Dedifferentiated amniotic fluid mesenchymal stem cell (primary cell): Measurements from ENCODE around the gene GPX7.

Experiments
- DNase-seq: peaks from one replicate; pipeline ENCODE4 v3.0.0-alpha.2; 2016; ENCODE audit errors: extremely low spot score

The GPX7 gene

DNA sequence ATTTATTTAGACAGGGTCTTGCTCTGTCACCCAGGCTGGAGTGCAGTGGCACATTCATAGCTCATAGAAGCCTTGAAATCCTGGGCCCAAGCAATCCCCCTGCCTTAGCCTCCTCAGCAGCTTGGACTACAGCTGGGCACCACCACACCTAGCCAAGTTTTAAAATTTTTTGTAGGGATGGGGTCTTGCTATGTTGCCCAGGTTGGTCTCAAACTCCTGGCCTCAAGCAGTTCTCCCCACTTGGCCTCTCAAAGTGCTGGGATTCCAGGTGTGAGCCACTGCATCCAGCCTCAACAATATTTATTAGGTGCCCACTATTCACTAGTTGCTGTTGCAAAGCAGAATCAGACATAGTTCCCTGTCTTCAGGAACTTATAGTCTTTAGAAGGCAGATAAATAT lies 14.1 kb upstream of the GPX7 start:
- DNase-seq = no peak

DNA sequence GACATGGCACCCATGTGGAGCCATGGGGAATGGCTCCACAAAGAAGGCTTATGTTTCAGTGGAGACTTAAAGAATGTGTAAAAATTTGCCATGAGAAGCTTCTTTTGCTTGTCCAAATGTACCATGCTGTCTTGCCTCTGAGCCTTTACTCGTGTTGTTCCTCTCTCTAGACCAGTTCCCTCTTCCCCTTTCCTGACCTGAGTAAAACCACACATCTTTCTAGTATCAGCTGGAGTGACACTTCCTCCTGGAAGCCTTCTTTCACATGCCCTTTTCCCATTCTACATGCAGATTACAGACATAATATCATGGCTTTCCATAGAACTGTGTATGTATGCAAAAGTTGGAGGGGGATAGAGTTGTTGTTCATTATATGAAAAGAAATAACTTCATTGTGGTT lies 13.6 kb upstream of the GPX7 start:
- no peak for DNase-seq

DNA sequence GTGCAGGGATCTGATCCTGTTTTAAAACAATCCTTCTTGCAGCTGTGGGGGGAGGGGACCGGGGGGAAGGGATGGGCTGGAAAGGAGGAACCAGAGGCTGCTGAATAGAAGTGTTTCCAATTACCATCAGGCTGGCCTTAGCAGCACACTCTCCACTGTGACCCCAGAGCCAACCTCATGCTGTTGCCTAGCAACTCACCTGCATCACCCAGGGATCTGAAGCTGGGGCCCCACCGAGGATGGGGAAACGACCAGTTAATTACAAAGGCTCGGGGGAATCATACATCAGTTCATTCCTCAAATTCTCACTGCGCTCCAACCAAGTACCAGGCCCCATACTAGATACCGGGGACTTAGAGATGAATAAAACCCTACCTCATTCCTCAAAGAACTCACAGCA lies 11.9 kb upstream of the GPX7 start:
- no peak for DNase-seq

DNA sequence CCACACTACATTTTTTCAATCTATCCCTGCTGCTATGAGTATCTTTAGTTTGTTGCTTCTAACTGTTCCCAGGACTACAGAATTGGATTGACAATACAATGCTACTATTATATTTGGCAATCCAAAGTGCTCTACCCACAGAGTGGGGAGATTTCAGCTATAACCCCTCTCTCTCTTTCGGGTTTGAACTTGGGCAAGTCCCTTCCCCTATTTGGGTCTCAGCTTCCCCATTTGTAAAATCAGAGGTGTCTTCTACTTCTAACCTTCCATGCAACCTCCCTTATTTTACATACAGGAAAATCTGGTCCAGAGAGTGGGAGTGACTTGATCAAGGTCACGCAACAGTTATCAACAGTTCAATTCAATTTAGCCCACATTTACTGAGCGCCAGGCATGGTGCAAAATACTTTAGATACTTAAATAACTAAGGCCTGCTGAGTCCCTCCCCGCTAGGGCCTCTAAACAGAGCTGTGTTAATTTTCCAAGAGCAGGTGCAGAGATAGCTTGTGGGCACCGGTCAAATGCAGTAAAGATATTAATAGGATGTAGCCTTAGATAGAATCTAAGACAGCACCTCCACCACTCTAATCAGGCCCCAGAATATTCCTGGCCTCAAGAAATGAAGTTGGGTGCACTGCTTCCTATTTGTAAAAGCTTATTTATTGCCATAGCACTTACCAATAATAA lies 9.4 kb upstream of the GPX7 start:
- no peak for DNase-seq

DNA sequence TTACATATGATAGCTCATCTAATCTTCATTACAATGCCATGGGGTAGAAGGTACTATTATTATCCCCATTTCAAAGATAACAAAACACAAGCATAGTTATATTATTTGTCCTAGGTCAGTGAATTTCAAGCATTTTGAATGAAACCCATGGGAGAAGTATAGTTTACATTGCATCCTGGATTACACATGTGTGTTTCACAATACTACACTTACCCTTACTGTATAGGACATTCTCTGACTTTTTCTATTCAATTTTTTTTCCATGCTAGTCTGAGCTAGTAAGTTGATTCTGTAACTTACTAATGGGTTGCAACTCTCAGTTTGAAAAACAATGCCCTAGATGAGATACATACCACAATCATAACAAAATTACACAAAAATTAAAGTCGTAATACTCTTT lies 8.7 kb upstream of the GPX7 start:
- DNase-seq = no peak

DNA sequence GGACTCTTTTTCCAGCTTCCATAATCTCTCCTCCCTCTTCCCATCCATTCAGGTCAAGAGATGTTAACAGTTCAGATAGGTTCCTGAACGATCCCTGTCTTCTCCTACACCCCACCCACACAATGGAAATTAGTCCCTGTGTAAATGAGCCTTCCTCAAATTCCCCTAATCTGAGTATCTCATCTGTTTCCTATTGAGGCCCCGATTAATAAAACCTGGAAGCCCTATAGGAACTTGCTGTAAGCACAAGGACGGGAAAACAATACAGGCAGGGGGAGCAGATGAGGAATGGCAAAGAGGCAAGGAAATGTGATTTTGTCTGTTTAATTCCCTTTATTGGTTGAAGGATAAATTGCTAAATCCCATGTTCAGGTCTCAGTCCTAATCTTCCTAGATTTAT lies 7.1 kb upstream of the GPX7 start:
- DNase-seq = no peak

DNA sequence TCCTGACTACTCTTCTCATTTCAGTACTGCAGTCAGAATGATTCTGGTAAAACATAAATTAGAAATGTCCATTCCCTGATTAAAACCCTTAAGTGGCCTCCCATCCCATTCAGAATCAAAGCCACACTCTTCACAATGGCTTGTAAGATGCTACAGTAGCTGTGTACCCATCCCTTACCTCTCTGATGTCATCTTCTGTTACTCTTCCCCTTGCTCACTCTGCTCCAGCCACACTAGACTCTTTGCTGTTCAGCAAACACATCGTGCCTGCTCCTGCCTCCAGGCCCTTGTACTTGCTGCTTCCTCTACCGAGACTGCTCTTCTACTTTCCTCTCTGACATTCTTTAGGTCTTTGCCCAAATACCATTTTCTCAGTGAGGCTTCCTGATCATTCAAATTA lies 4.3 kb upstream of the GPX7 start:
- no peak for DNase-seq

DNA sequence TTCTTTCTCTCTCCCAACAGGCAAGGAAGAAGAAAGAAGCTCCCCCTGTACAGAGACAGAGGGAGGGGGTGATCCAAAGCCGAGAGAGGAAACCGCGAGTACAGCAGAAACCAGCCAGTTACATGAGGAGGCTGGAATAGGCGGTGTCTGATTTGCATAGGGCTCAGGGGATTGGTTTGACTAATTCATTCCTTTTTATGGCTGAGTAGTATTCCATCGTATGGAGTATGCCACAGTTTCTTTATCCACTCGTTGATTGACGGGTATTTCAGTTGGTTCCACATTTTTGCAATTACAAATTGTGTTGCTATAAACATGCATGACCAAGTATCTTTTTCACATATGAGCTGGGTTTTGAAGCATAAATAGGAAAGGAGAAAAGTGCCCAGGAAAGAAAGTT lies 3.4 kb upstream of the GPX7 start:
- DNase-seq = no peak

DNA sequence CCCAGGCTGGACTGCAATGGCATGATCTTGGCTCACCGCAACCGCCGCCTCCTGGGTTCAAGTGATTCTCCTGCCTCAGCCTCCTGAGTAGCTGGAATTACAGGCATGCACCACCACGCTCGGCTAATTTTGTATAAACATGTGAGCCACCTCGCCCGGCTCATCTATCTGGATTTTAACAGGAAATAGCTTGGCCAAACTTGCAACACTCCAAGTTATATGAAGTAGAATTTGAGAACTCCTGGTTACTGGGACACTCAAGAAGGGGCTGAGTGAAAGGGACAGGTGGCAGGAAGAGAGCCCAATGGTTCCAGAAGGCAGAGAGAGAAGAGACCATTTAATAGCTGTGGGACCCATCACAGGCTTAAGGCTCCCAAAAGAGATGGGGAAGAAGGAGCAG lies 2.9 kb upstream of the GPX7 start:
- no peak for DNase-seq

DNA sequence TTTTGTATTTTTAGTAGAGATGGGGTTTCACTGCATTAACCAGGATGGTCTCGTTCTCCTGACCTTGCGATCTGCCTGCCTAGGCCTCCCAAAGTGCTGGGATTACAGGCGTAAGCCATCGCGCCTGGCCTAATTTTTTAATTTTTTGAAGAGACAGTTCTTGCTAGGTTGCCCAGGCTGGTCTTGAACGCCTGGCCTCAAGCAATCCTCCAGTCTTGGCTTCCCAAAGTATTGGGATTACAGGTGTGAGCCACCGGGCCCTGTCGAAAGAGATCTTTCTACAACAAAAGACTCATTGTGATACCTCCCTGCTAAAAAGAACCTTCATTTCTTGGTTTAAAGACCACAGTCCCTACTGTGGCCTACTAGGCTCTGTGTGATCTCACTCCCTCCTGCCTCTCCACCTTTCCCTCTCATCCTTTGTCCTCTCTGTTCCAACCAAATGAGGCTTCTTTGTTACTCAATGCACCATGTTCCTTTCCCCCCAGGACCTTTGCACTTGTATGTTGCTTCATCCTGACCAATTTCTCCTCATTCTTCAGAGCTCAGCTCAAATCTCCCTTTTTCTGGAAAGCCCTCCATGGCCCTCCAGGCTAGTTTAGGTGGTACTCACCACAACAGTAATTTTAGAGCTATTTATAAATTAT lies 1.5 kb upstream of the GPX7 start:
- no peak for DNase-seq

DNA sequence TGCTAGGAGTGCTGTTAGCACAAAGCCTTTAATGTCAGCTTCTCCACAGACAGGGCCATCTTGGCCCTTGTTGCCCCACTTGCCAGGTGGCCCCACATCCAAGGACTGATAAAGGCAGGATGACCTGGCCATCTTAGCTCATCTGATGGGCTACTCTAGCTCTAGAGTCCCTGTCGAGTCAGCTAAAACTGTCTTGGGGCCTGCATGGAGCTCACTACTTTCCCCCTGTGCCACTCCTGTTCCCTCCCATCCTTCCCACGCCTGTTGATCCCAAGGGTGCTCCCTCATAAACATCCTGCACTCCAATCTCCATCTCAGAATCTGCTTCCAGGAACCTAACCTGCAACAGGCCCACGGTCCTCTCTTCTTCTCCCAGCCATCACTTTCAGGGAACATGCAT lies 652 bp upstream of the GPX7 start:
- no peak for DNase-seq

DNA sequence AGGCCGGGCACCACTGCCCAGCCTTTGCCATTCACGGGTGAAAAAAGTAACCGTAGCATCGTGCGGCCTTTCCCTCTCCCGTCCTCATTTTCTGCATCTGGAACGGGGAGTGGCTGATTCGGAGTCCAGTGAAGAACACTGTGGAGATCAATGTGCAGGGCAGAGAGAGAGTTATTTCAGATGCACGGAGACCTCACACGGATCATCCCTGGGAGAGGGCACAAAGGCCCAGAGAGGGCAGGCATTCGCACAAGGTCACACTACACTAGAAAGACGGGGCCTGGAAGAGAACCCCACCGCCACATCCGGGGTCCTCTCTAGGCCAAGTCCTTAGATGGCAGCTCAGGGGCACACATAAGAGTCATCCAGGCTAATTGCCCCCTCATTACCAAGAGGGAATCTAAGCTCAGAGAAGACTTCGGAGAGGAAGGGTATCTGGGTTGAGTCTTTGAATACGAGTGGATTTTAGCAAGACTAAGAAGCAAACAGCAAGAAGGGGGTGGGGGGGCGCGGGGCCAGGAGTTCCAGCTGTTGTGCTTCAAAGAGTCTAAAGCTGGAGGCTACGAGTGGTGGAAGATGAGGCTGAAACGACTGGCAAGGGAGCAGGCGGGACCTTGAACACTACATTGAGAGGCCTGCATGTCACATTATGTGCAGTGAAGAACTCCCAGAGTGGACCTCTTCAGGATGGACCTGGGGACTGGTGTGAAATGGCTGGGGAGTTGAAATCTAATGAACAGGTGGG lies 857 bp downstream of the GPX7 start:
- DNase-seq = no peak

DNA sequence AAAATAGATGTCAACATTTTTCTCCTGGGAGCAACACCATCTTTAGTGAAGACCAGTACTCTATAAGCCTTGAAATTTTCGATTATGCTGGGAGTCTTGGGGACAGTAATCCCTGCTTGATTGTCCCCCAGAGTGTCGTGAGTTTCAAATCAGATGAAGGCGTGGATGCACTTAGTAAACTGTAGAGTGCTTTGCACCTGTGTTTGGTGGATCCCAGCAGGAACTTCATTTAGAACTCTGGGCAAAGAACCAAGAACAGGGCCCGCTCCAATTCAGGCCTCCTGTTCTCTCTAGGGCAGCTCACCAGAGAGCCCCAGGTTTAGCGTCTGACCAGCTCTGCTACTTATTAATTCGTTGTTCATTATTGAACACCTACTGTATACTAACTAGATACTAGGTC lies 1.5 kb downstream of the GPX7 start:
- no peak for DNase-seq

DNA sequence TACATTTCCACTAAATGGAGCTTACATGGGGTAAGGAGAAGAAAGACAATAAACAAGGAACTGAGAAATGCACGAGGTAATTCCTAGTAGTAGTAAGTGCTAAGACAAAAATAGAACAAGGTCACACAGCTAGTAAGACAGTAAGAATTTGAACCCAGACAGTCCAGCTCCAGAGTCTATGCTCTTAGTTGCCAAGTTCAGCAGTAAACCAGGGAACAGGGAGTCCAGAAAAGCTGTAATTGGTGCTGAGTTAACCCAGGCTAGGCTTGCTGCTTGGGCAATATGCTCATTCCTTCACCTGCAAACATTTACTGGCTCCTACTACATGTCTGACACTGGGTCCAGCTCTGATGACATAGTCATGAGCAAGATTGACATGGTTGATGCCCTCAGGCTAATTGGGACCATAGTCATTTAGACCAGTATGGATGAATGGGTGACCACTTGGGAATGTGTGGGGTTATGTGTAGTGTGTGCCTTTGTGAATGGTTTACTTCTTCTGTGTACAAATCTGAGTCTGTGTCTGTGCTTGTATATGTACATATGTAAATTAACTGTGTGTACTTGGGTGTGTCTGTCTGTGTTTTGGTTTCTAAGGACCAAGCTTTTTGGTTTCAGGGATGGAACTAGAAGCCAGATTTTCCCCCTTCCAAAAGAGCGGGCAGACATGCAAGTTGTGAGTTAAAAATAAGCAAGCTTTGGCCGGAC lies 2.0 kb downstream of the GPX7 start:
- no peak for DNase-seq

DNA sequence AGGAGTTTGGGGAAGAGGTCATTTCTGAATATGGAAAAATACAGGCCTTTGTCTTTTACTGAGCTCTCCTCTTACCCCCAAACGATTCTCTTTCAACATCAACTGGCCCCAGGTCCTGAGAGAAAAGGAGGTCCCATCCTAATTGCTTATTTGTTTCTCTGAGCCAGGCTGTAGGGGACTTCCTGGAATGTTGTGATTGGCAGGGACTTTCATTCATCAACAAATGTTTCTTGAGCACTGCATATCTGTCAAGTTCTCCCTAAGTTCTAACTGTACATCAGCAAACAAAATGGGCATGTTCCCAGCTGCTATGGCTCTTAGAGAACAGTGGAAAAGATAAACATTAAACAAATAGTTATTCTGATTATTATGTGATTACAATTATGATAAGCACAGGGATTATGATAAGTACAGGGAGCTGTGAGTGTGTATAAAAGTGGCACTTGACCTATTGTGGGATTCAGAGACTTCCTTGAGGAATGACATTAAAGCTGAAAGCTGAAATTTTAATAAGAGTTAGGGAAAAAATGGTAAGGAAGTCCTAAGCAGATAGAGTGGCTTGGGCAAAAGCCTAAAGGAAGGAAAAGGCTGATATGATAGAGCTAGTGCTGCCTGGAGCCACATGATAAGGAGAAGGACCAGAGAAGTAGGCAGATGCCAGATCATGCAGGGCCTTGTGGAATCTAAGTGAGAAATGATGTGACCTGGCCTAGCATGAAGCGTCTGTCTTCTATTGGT lies 11.6 kb downstream of the GPX7 start:
- DNase-seq = no peak

DNA sequence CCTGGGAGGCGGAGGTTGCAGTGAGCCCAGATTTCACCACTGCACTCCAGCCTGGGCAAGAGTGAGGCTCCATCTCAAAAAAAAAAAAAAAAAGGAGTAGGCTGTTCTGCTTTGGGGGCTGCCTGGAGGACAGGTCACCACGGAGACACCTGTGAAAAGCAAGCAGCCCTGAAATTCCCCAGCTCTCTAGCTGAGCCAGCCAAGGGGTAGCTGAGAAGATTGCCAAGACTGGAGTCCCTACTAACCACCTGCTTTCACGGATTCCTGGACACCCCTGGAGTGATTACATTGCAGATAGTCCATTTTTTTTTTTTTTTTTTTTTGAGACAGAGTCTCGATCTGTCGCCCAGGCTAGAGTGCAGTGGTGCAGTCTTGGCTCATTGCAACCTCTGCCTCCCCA lies 12.5 kb downstream of the GPX7 start:
- no peak for DNase-seq

DNA sequence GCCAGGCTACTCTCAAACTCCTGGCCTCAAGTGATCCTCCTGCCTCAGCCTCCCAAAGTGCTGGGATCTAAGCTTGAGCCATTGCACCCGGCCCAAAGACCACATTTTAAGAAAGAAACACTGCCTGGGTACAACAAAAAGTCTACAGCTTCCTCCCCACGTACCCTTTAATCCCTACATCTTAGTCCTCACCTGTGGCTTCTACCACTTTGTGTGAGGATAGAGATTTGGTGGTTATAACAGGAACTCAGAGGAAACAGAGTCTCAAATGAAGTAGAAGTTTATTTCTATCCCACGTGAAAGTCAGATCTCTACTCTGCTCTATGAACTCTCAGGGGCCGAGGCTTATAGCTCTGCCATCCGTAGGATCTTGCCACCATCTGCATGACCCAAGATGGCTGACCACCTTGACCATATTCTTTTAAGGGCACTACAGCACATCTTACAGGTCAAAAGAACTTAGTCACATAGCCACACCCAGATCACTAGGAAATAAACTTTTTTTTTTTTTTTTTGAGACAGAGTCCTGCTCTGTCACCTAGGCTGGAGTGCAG lies 13.4 kb downstream of the GPX7 start:
- no peak for DNase-seq

DNA sequence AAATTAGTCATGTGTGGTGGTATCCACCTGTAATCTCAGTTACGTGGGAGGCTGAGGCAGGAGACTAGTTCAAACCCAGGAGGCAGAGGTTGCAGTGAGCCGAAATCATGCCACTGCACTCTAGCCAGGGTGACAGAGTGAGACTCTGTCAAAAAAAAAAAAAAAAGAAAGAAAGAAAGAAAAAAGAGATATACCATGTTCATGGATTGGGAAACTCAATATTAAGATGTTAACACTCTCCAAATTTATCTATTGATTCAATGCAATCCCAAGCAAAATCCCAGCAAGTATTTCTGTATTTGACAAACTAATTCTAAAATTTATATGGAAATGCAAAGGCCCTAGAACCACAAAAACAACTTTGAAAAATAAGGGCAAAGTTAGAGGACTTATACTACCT lies 19.8 kb downstream of the GPX7 start:
- DNase-seq = no peak

DNA sequence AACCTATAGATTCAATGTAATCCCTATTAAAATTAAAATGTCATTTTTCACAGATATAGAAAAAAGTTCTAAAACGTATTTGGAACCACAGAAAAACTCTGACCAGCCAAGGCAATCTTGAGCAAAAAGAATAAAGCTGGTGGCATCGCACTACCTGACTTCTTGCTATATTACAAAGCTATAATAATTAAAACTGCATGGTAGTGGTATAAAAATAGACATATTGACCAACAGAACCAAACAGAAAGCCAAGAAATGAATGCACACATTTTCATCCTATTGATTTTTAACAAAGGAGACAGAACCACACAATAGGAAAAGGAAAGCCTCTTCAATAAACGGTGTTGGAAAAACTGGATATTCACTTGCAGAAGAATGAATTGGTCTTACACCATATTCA lies 21.6 kb downstream of the GPX7 start:
- DNase-seq = no peak

DNA sequence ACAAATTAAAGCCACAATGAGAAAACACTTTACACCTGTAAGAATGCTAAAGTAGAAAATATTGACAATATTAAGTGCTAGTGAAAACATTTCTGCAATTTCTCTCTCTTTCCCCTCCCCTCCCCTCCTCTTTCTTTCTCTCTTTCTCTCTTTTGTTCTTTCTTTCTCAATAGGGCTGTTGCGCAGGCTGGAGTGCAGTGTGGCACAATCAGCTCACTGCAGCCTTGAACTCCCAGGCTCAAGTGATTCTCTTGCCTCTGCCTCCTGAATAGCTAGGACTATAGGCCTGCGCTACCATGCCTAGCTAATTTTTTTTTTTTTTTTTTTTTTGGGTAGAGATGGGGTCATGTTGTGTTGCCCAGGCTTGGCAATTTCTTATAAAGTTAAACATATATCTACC lies 24.9 kb downstream of the GPX7 start:
- DNase-seq = no peak

DNA sequence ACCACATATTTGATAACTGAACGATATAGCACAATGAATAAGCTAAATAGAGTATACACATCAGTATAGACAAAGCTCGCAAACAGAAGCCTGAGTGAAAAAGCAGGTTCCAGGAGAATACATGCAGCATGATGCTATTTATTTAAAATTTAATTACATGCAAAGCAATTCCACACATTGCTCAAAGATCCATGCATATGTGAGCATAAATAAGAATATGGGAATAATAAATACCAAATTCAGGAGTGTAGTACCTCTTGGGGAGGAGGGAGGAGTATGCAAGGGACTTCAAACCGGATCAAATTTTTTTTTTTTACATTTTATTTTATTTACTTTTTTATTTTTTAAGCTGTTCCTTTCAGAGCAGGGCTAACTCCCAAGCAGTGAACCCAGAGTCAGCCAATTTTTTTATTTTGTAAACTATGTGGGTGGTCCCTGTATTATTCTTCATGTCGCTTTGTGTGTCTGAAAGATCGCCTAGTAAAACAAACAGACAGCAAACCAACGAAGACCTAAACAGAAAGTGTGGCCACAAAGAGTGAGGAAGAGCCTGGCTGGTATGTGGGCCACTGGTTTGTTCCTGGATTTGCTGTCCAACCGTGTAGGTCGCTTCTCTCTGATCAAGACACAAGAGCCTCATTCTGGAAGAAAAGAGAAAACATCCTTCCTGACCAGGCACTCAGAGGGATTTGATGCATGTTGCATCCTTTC lies 26.6 kb downstream of the GPX7 start:
- DNase-seq = no peak
